Breast epithelium (tissue), 4 donors: ENCODE results near the gene HSD17B11. TPM values are rescaled to one million over a fixed set of nuclear protein-coding genes. Genes with fewer than 3 reads are reported as not detected.

Source experiments
- DNase-seq, 2 donors: peaks; one replicate each; pipeline ENCODE4 v3.0.0-alpha.2; 2019; ENCODE audit warnings: low spot score in 2 of 2
- H3K27ac ChIP-seq, 2 donors: fragments of 200-600 bp; sonication (generic) in 1 of 2; one replicate each; pipeline ENCODE4 v1.5.1; 2016 to 2019; ENCODE audit warnings: mild to moderate bottlenecking in 1 of 2
- H3K27me3 ChIP-seq, 2 donors: fragments of 200-600 bp; sonication (generic) in 1 of 2; one replicate each; pipeline versions ENCODE4 v1.5.1 to v1.6.0; 2017 to 2019; ENCODE audit warnings: control low read depth in 1 of 2, mild to moderate bottlenecking in 1 of 2
- H3K36me3 ChIP-seq: fragments of 200-600 bp; one replicate; pipeline ENCODE4 v1.5.1; 2019
- H3K4me1 ChIP-seq, 2 donors: fragments of 200-600 bp; sonication (generic); one replicate each; pipeline ENCODE4 v1.5.1; 2016 to 2019; ENCODE audit warnings: control low read depth in 1 of 2
- H3K4me3 ChIP-seq, 3 donors: fragments of 200-600 bp; sonication (generic); 1 replicate in 2 of 3; 2 replicates in 1 of 3; pipeline ENCODE4 v1.5.1; 2016 to 2019; ENCODE audit warnings: mild to moderate bottlenecking in 3 of 3, moderate library complexity in 2 of 3
- H3K9me3 ChIP-seq, 2 donors: fragments of 200-600 bp; sonication (generic) in 1 of 2; one replicate each; pipeline ENCODE4 v1.5.1; 2016 to 2019; ENCODE audit warnings: control low read depth in 1 of 2
- CTCF ChIP-seq, 3 donors: fragments of 450-650 bp; IDR thresholded peaks; one replicate each; pipeline ENCODE4 v1.5.1; 2016 to 2017; ENCODE audit warnings: antibody characterized with exemption in 3 of 3, mild to moderate bottlenecking in 3 of 3, moderate library complexity in 3 of 3
- POLR2A ChIP-seq: fragments of 450-650 bp; IDR thresholded peaks from one replicate; pipeline ENCODE4 v1.6.1; 2016; ENCODE audit warnings: antibody characterized with exemption, mild to moderate bottlenecking, moderate library complexity
- POLR2AphosphoS5 ChIP-seq, 3 donors: sonication (generic); formaldehyde crosslinking; IDR thresholded peaks; one replicate each; pipeline ENCODE4 v1.6.1; 2017; ENCODE audit warnings: antibody characterized with exemption in 3 of 3
- intact Hi-C: fragments of 100-400 bp; cut with DNase I; formaldehyde crosslinking; loops from one replicate; pipeline ENCODE4 v1.15.1; 2023; ENCODE audit warnings: low total_unique reads
- total RNA-seq, 3 donors: library from RNA; depleted of rRNA; stranded (reverse); fragments of >200 nt; gene quantifications; one replicate each; pipeline ENCODE4 v1.1.0, GENCODE V29; 2016

Gene HSD17B11
- total RNA-seq, 3 donors from 2014 or later = 48.7 to 95.7 (median 54.1) TPM

- no peak for DNase-seq
- TF ChIP-seq CTCF (IDR thresholded peaks at IDR 0.05) (no peak), POLR2AphosphoS5 (IDR thresholded peaks at IDR 0.05) (no peak), POLR2A (no peak)
- H3K36me3 ChIP-seq = no peaks in the 10 kb centered on the region
- H3K27ac ChIP-seq = no peak overlapping the region
- no peaks in the 10 kb centered on the region for H3K4me1 ChIP-seq
- intact Hi-C loops = no loop called here
- no peaks in the 10 kb centered on the region for H3K27me3 ChIP-seq
- peaks cover 13 to 24% of the 10 kb centered on the region in 2 donors for H3K9me3 ChIP-seq
- H3K4me3 ChIP-seq = no peak overlapping the region
Observed at GRCh38 chr4:87337361-87337760, 53.6 kb downstream of the HSD17B11 start.

GRCh38 chr4:87333267-87333666 is 57.7 kb downstream of the HSD17B11 start:
- intact Hi-C loops = no loop called here
- Histone ChIP-seq H3K4me1 (no peaks in the 10 kb centered on the region), H3K27ac (no peak overlapping the region), H3K9me3 (peaks cover 13 to 40% of the 10 kb centered on the region in 2 donors), H3K36me3 (no peaks in the 10 kb centered on the region), H3K4me3 (no peak overlapping the region), H3K27me3 (no peaks in the 10 kb centered on the region)
- no peak for DNase-seq
- no peak for TF ChIP-seq POLR2A
- no peak for TF ChIP-seq CTCF (IDR thresholded peaks at IDR 0.05)
- no peak for TF ChIP-seq POLR2AphosphoS5 (IDR thresholded peaks at IDR 0.05)

- intact Hi-C loops = no loop called here
- no peak for TF ChIP-seq CTCF (IDR thresholded peaks at IDR 0.05)
- no peak for TF ChIP-seq POLR2A
- TF ChIP-seq POLR2AphosphoS5 (IDR thresholded peaks at IDR 0.05) = no peak
- Histone ChIP-seq H3K9me3 (peaks cover 13 to 40% of the 10 kb centered on the region in 2 donors), H3K4me3 (no peak overlapping the region), H3K4me1 (no peaks in the 10 kb centered on the region), H3K27ac (no peak overlapping the region), H3K36me3 (no peaks in the 10 kb centered on the region), H3K27me3 (no peaks in the 10 kb centered on the region)
- DNase-seq = no peak
Observed at GRCh38 chr4:87330761-87331160, 60.2 kb downstream of the HSD17B11 start.

- intact Hi-C loops = no loop called here
- Histone ChIP-seq H3K36me3 (no peaks in the 10 kb centered on the region), H3K27ac (no peak overlapping the region), H3K4me1 (no peaks in the 10 kb centered on the region), H3K9me3 (peaks cover 0 to 14% of the 10 kb centered on the region in 2 donors), H3K27me3 (no peaks in the 10 kb centered on the region), H3K4me3 (no peak overlapping the region)
- DNase-seq = no peak
- no peak for TF ChIP-seq POLR2A
Observed at GRCh38 chr4:87327136-87327535, 63.9 kb downstream of the HSD17B11 start.

GRCh38 chr4:87326460-87326859 is 64.5 kb downstream of the HSD17B11 start:
- Histone ChIP-seq H3K4me3 (no peak overlapping the region), H3K9me3 (peaks cover 0 to 8% of the 10 kb centered on the region in 2 donors), H3K27me3 (no peaks in the 10 kb centered on the region), H3K36me3 (no peaks in the 10 kb centered on the region), H3K4me1 (no peaks in the 10 kb centered on the region), H3K27ac (no peak overlapping the region)
- intact Hi-C loops = no loop called here
- no peak for DNase-seq
- TF ChIP-seq POLR2A = no peak
- TF ChIP-seq CTCF (IDR thresholded peaks at IDR 0.05) = no peak
- TF ChIP-seq POLR2AphosphoS5 (IDR thresholded peaks at IDR 0.05) = no peak

GRCh38 chr4:87322754-87323153 is 68.2 kb downstream of the HSD17B11 start, which contains the start of gene HSD17B13:
Gene HSD17B13, minus strand, starts transcription at chr4:87322882. Its CDS starts 41 bp downstream, at chr4:87322841.
- Histone ChIP-seq H3K27ac (no peak within 1 kb of the TSS), H3K36me3 (no peaks in the 10 kb centered on the region), H3K4me3 (no peak within 1 kb of the TSS), H3K9me3 (no peaks in the 10 kb centered on the region), H3K27me3 (no peaks in the 10 kb centered on the region), H3K4me1 (no peaks in the 10 kb centered on the region)
- TF ChIP-seq CTCF (IDR thresholded peaks at IDR 0.05) (no peak), POLR2AphosphoS5 (IDR thresholded peaks at IDR 0.05) (no peak), POLR2A (no peak)
- no peak for DNase-seq
- intact Hi-C loops = no loop called here
